Stimulated activated CD8-positive, alpha-beta memory T cell treated with anti-CD3 and anti-CD28 coated beads, Interleukin-4, amount 100 ng/mL, for 24 hours (primary cell): ENCODE measurements around the gene SYNJ2.

Source experiments
- DNase-seq: peaks from one replicate; pipeline ENCODE4 v3.0.0-alpha.2; 2020; ENCODE audit warnings: low read depth

Gene SYNJ2

DNA sequence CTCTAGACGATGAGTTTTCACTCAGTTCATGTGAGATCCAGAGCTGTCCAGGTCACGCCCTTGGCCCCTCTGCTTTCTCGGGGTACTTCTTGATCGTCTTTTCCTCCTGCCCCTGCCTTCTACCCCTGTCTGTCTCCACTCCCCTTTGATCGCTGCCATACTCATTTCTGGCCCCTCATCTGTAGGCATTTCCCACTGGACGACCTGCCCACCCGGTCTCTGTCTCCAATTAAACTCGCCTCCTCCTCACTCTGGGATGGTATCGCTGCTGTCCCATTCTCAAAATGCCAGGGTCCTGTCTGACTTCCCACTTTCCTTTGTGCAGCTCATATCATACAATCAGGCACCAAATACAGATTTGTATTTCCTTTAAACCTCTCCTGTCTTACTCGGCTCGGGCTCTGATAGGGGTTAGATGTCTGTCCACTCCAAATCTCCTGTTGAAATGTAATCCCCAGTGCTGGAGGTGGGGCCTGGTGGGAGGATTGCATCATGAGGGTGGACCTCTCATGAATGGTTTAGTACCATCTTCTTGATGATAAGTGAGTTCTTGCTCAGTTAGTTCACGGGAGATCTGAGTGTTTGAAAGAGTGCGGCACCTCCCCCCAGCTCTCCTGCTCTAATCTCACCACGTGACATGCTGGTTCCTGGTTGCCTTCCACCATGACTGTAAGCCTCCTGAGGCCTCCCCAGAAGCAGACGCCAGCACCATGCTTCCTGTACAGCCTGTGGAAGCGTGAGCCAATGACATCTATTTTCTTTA lies 3.5 kb upstream of the SYNJ2 start:
- DNase-seq = no peak

DNA sequence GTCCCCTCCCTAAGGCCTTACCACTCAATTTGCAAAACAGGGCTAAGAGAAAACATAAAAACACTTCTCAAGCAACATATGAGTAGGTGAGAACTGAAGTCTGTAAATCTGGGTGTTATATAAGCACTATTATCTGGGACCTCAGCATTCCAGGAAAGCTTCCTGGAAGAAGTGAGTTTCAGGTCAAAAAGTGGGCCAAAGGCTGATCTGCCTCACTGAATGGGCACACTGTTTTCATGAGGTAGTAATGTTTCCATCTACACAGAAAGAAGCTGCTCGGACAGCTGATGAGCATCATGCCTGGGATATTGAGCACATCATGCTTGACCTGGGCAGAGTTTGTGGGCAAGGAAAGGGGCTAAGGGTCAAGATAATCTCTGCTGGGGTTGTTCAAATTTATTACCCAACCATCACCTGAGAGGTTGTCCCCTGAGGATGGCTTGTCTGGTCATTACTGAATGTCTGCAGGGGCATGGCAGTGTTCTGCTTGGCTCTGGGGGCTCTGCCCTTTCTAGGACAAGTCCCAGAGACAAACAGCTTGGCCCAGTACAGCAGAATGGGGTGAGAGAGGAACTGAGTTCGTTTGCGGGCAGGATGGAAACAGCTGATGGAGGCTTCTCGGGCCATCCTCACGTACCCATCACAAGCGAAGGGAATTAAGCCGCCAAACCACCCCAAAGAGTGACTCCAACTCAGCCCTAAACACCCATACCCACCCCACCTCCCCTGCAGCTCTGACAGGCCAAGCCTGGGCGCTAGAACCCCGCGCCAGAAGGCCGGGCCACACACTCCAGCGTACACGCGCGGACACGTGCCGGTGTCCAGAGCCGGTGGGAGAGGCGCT lies 1.2 kb upstream of the SYNJ2 start:
- no peak for DNase-seq

DNA sequence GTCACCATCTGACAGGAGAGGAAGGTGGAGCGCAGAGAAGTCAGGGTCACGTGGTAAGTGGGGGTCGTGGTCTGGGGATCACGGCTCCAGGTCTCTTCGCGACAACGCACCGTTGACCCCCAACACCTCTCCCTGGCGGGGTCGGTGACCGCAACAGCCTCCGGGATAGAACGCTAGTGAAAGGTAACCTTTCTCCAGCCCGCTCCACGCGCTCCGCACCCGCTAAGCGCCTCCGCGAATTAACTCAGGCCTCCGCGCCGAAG lies 600 bp upstream of the SYNJ2 start:
- no peak for DNase-seq

DNA sequence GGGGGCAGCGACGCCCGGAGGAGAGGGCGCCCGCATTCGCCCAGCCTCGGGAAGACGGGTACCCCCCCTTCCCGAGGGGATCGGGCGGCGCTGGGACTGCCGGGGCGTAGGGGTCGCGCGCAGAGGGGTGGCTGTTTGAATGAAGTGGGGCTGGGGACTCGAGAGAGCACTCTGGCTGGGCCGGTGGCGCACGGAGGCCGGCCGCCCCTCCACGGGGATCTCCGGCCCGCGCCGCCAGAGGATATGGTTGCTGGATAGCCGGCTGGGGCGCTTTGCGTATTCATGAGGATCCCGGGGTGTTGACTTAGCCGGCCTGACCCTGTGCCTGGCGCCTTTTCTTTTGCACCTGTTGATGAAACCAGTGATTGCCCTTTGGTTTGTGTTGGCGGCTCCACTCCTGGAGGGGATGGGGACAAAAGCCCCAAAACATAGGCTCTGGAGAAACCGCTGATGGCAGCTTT lies 469 bp downstream of the SYNJ2 start:
- DNase-seq = no peak

DNA sequence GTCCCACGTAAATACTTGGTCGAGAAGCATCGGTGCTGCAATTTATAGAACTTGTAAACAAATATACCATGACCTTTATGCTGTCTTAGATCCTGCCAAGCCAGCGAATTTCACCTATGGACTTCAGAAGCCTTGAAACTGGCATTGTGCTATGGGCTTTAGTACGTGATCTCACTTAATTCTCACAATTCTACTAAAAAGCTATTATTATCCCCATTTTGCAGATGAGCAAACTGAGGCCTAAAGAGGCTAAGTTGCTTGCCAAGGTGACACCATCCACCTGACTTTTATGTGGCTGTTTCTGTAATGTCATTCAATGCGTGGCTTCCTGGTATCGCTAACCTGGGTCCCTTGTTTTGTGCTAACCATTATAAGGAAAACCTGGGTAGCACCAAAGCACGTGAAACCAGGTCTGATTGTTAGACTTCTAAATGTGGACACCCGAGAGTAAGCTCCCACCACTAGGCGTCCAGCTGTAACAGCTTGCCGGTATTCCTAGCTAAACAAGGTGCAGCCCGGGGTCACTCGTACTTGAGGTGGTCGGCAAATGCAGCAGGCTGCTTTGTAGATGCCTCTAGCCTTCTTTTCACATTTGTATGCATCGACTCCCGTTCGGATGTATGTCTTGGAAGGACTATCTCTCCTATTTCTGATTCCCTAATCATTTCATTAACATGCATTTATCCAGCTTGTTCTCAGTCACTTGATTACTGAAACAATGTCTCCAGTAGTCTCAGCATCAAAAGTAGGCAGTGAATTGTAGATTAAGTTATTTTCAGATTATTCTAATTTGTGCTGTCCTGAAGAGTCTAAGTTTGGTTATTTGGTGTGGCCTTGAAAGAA lies 1.1 kb downstream of the SYNJ2 start:
- no peak for DNase-seq

DNA sequence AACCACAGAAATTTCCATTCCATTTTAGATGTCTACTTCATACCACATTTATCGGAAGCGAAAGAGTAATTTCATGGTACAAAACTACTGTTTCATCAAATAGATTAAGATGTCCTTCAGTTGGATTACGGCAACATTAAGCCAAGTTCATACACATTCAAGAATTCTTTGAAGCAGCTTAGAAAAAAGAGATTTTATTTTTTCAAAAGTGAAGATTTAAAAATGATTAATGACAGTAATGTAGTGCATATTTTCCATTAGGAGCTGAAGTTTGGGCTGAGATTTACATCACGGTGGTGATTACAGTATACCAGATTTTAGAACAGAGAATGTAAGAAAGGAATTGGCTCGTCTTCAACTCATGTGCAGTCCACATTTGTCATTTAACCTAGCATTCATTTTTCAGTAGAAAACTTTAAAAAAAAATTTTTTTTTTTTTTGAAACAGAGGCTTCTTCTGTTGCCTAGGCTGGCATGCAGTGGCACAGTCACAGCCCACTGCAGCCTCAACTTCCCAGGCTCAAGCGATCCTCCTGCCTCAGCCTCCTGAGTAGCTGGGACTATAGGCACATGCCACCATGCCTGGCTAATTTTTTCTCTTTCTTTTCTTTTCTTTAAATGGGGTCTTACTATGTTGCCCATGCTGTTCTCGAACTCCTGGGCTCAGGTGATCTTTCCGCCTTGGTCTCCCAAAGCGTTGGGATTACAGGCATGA lies 1.9 kb downstream of the SYNJ2 start:
- DNase-seq = no peak

DNA sequence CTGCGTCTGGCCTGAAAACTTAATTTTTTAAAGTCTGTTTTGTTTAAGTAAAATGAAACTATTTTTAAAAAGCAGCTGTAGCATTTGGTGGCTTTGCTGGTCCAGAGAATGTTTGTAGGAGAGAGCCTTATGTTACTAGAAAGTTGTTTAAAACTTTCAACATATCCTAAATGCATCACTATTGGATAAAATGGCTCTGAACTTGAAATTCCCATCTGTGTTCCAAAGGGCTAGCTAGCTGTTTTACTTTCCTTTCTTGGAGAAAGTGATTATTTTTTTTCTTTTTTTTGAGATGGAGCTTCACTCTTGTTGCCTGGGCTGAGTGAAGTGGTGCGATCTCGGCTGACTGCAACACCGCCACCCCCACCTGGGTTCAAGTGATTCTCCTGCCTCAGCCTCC lies 2.5 kb downstream of the SYNJ2 start:
- no peak for DNase-seq

DNA sequence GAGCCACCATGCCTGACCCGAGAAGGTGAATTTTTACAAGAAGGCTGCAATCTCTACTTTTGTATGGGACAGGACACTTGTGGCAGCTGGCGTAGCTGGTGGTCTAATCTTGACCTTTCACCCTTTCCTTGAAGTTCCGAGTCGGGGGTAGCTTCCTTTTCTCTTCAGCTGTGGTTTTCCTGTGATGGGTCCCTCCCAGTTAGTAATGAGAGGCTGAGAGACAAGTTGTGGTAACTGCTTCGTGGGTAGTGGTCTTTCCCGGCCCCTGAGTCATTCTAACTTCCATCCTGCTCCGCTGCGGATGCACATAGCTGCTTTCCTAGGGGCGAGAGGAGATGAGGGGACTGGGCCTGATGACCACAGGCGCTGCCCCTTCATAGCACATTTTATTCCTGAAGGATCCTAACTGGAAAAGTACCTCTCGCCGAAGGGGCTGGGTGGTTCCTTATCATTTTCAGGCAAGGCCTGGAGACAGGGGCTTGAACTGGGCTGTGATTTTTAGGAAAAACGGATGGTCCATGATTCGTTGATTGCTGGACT lies 3.1 kb downstream of the SYNJ2 start:
- DNase-seq = no peak

DNA sequence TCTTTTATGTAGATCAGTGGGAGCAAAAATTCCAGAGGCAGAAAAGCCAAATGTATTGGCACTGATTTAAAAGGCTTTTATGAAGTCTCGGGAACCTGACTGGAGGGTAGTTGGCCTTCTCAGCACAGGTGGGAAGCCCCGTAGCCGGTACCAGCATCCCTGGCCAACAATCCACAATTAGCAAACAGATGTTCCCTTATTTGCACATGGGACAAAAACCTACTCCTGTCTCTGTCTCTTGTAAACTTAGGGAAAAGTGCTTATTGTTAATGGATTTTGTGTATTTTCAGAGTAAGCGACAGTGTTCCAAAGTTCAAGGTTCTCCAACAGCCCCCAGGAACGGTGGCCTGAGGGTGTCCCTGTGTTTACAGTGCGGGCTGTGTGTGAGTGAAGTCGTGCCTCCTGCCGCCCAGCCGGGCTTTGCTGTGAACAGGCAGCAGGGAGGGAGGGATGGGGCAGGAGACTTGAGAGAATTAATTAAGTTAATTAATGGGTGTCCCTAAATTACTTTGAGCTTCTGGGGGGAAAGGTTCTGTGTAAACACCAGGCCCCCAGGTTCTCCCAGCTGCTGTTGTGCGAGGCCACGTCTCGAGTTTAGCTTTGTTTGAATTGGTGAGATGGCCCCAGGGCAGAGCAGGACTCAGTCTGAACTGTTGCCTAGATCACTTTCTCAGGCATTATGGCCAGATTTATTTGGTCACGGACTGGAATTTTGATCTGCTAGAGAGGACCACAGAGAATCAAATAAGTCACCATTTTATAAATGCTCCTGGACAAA lies 3.9 kb downstream of the SYNJ2 start:
- DNase-seq = no peak

DNA sequence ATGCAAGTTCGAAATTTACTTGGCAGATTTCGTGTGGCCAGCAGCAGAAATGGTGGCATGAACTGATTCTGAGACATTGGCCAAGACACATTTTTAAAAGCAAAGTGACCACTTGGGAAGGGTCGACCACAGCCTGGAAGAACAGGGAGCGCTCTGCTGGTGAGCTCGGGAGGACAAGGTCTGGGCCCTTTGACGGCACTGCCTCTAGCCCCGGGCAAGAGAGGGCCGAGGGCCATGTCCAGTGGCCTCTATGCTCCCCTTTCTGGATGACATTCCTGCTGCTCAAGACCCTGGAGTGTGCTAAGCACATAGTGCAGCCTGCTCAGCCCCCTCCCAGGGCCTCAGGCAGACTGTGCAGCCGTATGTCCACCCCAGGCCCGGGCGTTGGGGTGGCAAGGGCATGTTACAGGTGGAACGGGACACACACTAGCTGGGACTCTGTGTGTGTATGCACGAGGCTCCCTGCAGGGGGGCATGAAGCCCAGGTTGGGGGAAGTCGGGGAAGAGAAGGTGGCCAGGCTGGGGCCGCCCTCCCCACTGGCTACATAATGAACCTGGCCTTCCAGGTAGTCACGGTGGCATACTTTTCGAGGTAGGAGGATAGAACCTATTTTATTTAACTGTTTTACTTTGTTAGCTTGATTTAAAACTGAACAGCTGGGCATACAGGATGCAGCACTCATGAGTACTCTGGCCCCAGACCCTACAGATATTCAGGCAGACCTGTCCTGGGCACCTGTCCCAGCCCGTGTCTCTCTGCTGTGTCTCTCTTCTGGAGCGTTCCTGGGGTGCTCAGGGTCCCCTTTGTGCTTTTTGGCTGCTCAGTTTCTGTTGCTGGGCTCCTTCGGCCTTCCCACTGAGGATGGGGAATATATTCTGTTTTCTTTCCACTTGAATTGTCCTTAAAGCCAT lies 6.4 kb downstream of the SYNJ2 start:
- no peak for DNase-seq

DNA sequence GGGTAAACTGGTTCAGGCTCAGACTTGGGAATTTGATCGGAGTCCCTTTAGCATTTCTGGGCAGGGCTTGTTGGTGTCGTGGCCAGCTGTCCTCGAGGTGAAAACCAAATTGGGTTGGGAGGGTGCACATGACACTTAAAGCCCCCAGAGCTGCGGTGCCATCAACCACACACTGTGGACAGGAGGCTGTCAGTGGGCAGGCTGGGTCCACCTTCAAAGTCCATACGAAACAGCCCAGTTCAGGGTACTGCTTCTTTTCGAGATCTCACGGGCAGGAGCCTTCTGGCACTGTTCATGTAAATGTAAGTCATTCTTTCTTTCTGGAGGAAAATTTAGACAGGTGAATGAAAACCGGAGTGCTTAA lies 7.0 kb downstream of the SYNJ2 start:
- DNase-seq = no peak

DNA sequence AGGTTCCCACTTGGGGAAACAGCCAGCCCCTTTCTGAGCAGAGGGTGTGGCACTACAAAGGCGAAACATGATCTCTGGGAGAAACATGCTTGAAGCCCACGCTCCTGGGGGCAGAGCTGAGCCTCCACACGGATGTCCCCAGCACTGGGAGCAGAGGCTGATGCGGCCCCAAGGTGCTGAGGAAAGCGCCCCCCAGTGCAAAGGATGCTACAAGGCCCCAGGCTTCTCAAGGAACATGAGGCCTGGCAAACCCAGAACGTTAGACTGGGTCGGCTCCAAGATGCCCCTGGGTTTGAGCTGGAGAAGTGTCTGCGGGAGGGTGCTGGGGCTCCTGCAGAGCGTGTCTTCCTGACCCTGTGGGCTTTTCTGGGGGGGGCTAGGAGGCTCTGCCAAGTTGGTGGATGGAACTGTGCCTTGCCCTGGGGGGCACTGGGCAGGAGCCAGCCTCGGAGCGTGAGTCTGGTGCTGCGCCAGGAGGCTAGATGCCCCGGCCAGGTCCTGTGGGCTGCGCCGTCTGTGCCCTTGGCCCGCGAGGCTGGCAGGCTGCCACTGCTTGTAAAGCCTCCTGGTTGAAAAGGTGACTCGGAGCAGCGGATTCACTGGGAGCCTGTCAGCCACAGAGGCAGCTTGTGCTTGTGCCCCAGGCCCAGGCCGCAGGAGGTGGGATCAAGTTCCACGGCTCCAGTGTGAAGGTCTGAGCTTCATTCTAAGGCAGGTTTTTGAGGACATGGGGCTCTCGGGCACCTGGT lies 8.1 kb downstream of the SYNJ2 start:
- no peak for DNase-seq

DNA sequence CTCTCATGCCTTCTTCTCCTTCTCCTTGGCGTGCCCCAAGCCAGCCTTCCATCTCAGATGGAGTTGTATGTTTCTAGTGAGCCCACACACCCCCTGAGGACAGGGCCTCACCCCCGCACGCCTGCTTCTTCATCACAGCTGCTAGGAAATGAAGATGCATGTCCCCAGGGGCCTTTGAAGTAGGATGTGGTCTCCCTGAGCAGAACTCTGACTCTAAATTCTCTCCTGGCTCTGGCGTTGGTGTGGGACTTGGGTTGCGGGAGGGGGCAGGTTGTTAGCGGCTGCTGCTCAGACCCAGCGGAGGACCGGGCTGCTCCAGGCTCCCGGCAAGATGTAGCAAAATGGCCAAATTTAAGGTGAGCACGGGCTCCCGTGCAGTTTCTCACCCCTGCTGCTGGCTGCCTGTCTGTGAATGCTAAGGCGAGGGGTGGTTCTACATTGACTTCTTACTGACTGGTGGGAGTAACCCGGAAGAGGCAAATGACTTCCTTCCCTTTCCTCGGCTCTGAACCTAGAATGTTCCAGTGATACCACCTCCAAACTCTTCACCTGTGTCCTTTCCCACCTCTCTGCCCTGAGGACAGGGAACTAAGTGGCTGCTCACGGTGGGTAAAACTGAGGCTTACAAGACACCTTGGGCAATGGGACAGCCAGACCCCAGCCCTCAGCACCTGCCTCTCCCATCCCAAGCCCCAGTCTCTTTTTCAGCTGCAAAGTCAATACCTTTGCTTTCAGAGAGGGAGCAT lies 8.8 kb downstream of the SYNJ2 start:
- no peak for DNase-seq

DNA sequence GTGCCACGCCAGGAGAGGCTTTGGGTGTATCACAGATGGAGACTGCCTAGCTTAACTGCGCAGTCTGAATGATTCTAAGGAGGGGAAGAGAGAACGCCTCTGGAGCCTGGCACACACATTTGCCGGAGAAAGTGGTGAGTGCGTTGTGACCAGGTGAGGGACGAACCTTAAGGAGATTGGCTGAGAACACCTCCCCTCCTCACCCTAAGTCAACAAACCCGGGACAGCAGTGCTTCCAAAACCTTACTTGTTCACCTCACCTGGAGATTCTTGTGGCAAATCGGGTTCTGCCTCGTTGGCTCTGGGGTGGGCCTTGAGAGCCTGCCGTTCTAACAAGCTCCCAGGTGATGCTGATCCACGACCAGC lies 9.4 kb downstream of the SYNJ2 start:
- DNase-seq = no peak

DNA sequence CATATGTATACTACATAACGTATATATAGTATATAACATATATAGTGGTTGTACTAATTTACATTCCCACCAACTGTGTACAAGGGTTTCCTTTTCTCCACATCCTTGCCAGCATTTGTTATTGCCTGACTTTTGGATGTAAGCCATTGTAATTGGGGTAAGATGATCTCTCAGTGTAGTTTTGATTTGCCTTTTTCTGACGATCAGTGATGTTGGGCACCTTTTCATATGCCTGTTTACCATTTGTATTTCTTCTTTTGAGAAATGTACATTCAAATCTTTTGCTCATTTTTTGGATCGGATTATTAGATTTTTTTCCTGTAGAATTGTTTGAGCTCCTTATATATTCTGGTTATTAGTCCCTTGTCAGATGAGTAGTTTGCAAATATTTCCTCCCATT lies 11.4 kb downstream of the SYNJ2 start:
- no peak for DNase-seq

DNA sequence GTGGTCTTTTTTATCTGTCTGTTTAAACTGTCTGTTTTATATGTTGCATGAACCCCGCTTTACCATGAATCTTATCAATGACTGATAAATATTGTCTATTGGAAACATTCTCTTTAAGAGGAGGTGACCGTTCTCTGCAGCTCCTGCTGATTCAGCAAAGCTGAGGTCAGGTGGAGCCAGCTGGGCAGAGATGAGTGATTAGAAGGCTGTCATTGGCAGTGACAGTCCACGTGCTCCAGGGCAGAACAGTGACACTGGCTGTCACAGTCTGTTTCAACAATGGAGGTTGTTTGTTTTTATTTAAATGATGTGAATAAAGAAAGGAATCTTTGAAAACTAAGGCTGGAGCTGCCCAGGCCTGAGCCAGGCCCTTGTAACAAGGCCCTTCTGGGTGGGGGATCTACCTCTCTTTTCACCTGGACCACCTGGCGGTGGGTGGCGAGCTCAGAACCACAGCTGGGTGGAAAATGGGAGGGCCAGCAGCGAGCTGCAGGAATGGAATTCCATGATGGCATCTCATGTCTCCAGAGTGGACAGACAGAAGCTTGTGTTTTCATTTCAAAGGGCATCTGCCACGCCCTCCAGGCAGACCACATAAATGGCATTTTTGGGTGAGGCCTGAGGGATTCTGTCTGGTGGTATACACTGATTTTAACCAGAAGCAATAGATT lies 12.6 kb downstream of the SYNJ2 start:
- DNase-seq = no peak

DNA sequence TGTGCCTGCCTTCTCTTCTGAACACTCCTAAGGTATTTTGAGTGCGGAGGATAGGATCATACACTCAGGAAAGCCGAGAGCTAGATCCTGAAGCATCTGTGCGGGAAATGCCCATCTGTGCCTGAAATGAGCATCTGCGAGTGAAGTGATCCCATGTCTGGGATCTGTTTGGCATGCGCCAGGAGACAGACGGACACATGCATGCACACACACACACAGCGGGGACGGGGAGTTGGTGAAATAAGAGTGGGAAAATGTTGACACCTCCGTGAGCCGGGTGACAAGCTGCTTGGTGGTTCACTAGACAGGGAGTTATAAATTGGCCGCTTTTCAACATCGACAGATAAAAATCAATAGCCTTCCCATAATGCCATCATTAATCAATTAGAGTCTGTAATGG lies 13.8 kb downstream of the SYNJ2 start:
- DNase-seq = no peak

DNA sequence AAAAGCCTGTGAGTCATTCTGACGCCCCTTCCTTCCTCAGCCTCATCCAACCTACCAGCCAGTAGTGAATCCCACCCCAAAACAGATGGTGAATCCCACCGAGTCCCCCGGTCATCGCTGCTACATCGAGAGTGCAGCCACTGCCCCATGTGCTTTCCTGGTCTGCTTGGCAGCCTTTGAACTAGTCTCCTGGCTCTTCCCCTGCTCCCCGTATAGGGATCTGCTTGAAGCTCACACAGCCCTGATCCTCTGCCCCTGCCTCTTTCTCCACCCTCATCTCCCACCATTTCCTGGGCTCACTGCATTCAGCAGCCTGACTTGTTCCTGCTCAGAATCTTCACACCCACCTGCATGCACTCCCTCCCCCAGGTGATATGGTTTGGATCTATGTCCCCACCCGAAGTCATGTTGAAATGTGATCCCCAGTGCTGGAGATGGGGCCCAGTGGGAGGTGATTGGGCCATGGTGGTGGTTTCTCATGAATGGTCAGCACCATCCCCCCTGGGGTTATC lies 14.6 kb downstream of the SYNJ2 start:
- DNase-seq = no peak
